GM12891 (cell line): ENCODE data around the gene CUBN.

Experiments used
- DNase-seq: peaks from one replicate; pipeline ENCODE4 v3.0.0; 2011; ENCODE audit warnings: low spot score; ENCODE audit not compliant: insufficient read length
- FAIRE-seq: peaks from 2 replicates; lab custom pipeline; 2011; peaks lifted over from hg19 to GRCh38; lab: Jason Lieb, UNC
- PAX5 ChIP-seq: IDR thresholded peaks from 2 replicates; pipeline ENCODE4 v1.6.1; 2011; ENCODE audit warnings: low read length, moderate library complexity, mild to moderate bottlenecking; ENCODE audit not compliant: insufficient read depth, severe bottlenecking
- POLR2A ChIP-seq: IDR thresholded peaks from 2 replicates; pipeline ENCODE4 v1.6.1; 2011; ENCODE audit warnings: low read depth, low read length, control low read depth
- POLR2AphosphoS5 ChIP-seq: IDR thresholded peaks from 2 replicates; pipeline ENCODE4 v1.6.1; 2011; ENCODE audit warnings: low read depth, low read length, control low read depth
- POU2F2 ChIP-seq: IDR thresholded peaks from 2 replicates; pipeline ENCODE4 v1.6.1; 2011; ENCODE audit warnings: low read depth, mild to moderate bottlenecking, control low read depth, low read length, moderate library complexity
- SPI1 ChIP-seq: IDR thresholded peaks from 2 replicates; pipeline ENCODE4 v1.6.1; 2011; ENCODE audit warnings: low read depth, low read length, control low read depth
- TAF1 ChIP-seq: IDR thresholded peaks from 2 replicates; pipeline ENCODE4 v1.6.1; 2011; ENCODE audit warnings: low read depth, low read length, control low read depth

CUBN gene

DNA sequence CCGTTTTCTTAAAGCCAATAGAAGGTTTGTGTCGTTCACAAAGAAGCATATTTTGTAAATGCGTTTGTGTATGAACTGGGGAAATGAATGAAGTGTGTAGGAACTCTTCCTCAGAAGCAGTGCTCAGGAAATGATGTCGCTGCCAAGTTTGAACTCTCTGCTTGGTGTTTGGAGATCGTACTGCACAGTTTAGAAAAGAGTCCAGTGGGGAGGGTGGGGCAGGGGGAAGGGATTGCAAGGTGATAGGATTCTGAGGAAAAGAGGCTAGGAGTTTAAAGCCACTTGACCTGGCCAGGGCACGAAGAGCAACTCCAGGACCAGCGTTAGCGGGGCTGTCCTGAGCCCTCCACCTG, 122.2 kb downstream of the CUBN start:
- TF ChIP-seq PAX5: no peak
- no peak for TF ChIP-seq POU2F2
- TF ChIP-seq POLR2AphosphoS5: no peak
- TF ChIP-seq SPI1: no peak
- TF ChIP-seq POLR2A: no peak
- TF ChIP-seq TAF1: no peak
- DNase-seq: no peak
- FAIRE-seq: no peak

DNA sequence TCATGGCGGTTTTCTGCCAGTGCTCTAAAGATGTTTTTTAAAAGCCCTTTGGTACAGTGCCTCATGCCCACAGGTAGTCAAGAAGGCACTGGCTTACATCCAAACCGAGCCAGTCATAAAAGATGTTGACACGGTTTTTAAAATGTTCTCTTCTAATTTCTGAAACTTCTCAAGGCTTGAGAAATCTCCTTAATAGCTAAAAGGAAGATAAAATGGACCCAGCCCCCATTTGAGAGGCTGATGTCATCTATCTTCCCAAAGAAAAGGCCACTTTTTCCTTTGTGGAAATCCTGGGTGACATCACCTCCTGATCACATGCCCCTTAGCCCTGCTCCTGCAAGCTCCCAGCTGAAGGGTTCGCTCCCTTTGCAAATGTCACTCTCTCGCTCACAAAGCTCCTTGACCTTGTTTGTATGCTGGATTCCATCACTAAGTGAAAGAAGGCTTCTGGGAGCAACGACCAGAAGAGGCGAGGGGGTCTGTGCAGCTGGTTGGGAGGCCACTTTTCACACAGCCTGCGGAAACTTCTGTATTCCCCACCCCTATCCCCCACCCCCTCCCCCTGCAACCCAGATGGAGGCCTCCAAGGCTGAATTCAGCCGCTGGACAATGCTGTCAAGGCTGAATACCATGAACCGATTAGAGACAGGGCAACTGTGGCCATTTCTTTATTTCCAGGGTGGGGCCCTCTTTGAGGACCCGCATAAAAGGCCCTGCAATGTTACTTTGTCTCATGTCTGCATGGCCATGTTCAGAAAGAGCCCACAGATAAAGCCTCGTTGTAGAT, 122.8 kb downstream of the CUBN start:
- FAIRE-seq (no peak), DNase-seq (no peak)
- no peak for TF ChIP-seq SPI1
- TF ChIP-seq PAX5: no peak
- no peak for TF ChIP-seq POU2F2
- no peak for TF ChIP-seq POLR2AphosphoS5
- no peak for TF ChIP-seq TAF1
- TF ChIP-seq POLR2A: no peak

DNA sequence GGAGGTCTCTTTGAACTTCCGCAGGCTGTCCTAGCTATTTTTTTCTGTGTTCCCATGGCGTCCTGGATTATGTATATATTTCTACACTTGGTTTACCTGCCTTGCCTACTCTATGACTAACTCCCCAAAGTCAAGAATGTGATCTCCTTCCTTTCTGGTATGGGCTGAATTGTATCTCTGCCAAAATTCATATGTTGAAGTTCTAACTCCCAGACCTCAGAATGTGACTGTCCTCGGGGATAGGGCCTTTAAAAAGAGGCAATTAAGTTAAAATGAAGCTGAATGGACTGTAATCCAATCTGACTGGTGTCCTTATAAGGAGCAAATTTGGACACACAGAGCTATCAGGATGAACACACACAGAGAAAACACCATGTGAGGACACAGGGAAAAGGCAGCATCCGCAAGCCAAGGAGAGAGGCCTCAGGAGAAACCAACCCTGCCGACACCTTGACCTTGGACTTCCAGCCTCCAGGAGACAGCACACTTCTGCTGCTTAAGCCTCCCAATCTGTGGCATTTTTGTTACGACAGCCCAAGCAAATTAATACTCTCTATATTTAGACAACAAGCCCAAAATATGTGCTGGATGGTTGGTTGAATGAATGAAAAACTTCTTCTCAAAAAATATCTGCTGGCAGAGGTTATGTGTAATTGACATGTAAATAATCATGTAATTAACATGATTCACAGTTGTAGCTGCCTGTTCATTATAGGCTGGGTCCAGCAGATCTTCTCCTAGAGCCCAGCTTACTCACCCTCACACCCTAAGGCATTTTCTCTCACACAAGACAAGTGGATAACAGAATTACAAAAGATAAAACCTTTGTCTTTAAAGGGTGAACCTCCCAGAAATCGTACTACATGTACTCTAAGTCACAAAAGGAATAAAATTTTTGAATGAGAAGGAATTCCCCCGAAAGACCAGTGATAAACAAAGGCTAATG, 123.7 kb downstream of the CUBN start:
- no peak for FAIRE-seq
- no peak for TF ChIP-seq POU2F2
- no peak for TF ChIP-seq POLR2A
- no peak for TF ChIP-seq PAX5
- no peak for TF ChIP-seq TAF1
- TF ChIP-seq SPI1: no peak
- TF ChIP-seq POLR2AphosphoS5: no peak
- no peak for DNase-seq

DNA sequence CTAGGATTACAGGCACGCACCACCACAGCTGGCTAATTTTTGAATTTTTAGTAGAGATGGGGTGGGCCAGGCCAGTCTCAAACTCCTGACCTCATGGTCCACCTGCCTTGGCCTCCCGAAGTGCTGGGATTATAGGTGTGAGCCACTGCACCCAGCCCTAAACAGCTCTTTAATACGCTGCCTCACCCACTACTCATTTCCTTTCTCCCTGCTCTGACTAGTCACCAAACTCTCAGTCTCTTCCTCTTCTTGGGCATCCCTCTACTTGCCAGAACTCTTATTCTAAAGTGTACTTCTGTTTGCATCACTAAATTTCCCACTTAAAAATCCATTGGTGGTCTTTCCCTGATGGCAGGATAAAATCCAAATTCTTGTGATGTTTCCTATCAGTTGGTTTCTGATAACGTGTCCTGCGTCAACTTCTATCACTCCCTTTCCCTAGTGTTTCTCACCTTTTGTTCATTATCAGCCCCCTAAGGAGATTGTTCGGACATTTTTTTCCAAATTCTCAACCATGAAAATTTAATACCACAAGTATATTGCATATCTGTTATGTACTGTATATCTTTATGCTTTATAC, 124.7 kb downstream of the CUBN start:
- TF ChIP-seq POLR2AphosphoS5: no peak
- TF ChIP-seq SPI1: no peak
- no peak for TF ChIP-seq TAF1
- no peak for TF ChIP-seq POU2F2
- no peak for TF ChIP-seq POLR2A
- no peak for TF ChIP-seq PAX5
- FAIRE-seq (no peak), DNase-seq (no peak)

DNA sequence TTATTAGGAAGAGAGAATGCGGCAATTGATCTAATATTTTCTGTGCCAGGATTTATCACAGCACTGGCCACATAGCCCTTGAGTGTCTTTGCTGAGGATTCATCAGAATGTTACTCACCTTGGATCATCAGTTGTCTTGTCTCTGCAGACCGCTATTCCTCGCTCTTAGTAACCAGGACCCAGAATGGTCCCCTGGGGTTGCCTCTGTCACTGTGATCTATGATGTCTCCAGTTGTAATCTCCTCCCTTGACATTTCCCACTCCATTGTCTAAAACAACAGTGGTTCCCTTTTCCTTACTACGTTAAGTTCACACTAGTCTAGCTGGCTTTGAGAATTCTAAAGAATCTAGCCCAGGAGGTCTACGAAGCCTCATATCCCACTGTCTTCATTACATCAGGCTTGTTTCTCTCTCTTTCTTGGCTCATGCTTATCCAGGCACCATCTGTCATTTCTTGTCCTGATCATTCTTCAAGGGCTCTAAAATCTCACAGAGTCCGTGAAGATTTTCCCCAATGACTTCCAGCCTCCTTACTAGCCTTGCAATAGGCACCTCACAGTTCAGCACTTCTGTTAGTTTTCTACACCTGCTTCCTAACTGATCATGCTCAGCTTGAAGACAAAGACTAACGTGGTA, 125.8 kb downstream of the CUBN start:
- TF ChIP-seq POLR2A (no peak), POLR2AphosphoS5 (no peak), TAF1 (no peak), PAX5 (no peak), POU2F2 (no peak), SPI1 (no peak)
- DNase-seq (no peak), FAIRE-seq (no peak)

DNA sequence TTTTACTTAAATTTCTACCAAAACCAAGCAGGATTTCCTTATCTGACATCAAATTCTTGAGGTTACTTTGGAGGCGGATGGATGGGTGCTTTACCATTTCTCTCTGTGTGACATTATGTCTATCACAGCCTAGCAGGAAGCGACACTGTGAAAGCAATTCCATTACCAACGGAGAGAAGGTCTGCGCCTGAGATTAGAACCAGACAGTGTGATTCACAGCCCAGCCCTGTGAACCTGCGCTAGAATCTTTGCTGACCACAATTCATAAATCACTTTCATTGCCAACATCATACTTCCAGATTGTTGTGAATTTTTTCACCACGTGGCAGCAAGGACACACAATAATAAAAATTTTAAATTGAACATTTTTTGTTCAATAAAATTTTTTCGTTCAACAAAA, 126.5 kb downstream of the CUBN start:
- no peak for DNase-seq
- TF ChIP-seq POU2F2 (no peak), POLR2A (no peak), TAF1 (no peak), PAX5 (no peak), SPI1 (no peak), POLR2AphosphoS5 (no peak)
- FAIRE-seq: no peak

DNA sequence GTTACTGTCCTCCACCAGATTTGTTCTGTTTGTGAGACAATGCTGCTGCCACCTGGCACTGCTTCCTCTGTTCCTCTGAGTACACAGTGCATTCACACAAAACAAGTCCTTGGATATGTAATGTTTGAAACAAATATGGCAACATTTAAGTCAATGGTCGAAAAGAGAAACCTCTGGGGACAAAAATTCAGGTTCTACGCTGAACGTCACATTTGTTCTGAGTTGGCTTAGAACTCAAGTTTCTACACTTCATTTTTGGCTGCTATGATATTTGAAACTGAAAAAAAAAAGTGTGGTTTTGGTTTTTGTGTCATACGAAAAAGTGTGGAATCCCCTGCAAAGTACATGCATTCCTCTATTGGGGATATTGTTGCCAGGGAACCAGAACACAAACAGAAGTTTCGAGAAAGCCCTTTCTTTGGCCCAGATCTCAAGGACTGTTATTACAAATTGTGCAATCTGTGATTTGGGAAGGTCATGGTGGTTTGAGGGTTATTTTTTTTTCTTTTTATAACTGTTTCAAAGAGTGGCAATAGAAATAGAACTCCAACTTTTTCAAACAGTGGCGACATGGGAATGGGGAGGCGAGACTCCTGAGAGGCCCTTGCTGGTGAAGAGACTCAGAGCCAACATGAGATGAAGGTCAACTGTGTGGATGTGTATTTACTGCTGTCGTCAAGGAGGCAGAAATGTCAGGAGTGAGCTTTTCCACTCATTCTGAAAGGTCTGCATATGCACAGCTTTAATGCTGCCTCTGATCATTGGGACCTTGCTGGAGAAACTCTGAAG, 127.5 kb downstream of the CUBN start:
- TF ChIP-seq TAF1 (no peak), SPI1 (no peak), PAX5 (no peak), POU2F2 (no peak), POLR2AphosphoS5 (no peak), POLR2A (no peak)
- DNase-seq (no peak), FAIRE-seq (no peak)

DNA sequence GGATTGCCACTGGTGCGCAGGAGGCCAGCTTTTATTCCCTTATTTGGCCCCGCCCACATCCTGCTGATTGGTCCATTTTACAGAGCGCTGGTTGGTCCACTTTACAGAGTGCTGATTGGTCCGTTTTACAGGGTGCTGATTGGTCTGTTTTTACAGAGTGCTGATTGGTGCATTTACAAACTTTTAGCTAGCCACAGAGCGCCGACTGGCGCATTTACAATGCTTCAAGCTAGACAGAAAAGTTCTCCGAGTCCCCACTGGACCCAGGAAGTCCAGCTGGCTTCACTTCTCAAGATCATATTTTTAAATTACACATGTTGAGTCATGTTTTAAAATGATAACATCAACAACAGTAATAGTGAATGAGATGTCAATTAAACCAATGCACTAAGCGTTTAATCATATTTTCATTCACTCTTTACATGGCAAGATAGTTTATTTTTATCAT, 128.3 kb downstream of the CUBN start:
- no peak for DNase-seq
- no peak for FAIRE-seq
- TF ChIP-seq SPI1 (no peak), POU2F2 (no peak), PAX5 (no peak), TAF1 (no peak), POLR2A (no peak), POLR2AphosphoS5 (no peak)
